SK-N-MC (cell line): Measurements from ENCODE around the gene TMEM121.
"Not testable (repeated sequence)": the region's sequence is repeated elsewhere in the genome, so short reads cannot be mapped to it uniquely, and the experiment has no call there.

Experiments
- DNase-seq: peaks from one replicate; pipeline ENCODE4 v3.0.0-alpha.2; 2011; ENCODE audit warnings: low read depth, low spot score
- H3K27ac ChIP-seq: fragments of 200-600 bp; sonication (generic); 2 replicates; pipeline ENCODE4 v1.5.1; 2016; ENCODE audit warnings: mixed run types
- H3K36me3 ChIP-seq: fragments of 200-600 bp; sonication (generic); 2 replicates; pipeline ENCODE4 v1.6.1; 2017; ENCODE audit warnings: antibody characterized with exemption, low read length, mixed read lengths; ENCODE audit not compliant: insufficient read depth
- H3K4me3 ChIP-seq: fragments of 200-600 bp; sonication (generic); 2 replicates; pipeline ENCODE4 v1.5.1; 2016
- H3K9ac ChIP-seq: fragments of 200-600 bp; sonication (generic); 2 replicates; pipeline ENCODE4 v1.8.0; 2017; ENCODE audit warnings: mixed run types, mixed read lengths; ENCODE audit not compliant: insufficient read length
- H3K9me3 ChIP-seq: fragments of 200-600 bp; sonication (generic); 2 replicates; pipeline ENCODE4 v1.6.1; 2017; ENCODE audit warnings: low read depth, mild to moderate bottlenecking, antibody characterized with exemption, low read length, moderate library complexity, mixed read lengths
- EZH2 ChIP-seq: fragments of 200-600 bp; sonication (generic); IDR thresholded peaks from one replicate; pipeline ENCODE4 v1.6.1; 2017; ENCODE audit warnings: antibody characterized with exemption
- FOXP2 ChIP-seq: optimal IDR thresholded peaks from 2 replicates; pipeline ENCODE3; 2011; ENCODE audit warnings: mild to moderate bottlenecking, moderate library complexity; ENCODE audit not compliant: insufficient read depth; ENCODE audit errors: extremely low read length, control extremely low read depth
- POLR2AphosphoS5 ChIP-seq: IDR thresholded peaks from 2 replicates; pipeline ENCODE4 v1.6.1; 2012; ENCODE audit warnings: mild to moderate bottlenecking, low read depth, low read length, borderline replicate concordance

TMEM121 gene

GRCh38 chr14:105577314-105577861, 51.0 kb downstream of the TMEM121 start:
- Histone ChIP-seq H3K9ac (no peak overlapping the region), H3K36me3 (no peaks in the 10 kb centered on the region), H3K9me3 (no peaks in the 10 kb centered on the region), H3K27ac (no peak overlapping the region), H3K4me3 (no peak overlapping the region)
- TF ChIP-seq FOXP2 (no peak), POLR2AphosphoS5 (no peak), EZH2 (no peak)
- DNase-seq: no peak

GRCh38 chr14:105578070-105578469, 51.7 kb downstream of the TMEM121 start:
- Histone ChIP-seq H3K4me3 (no peak overlapping the region), H3K9me3 (no peaks in the 10 kb centered on the region), H3K36me3 (no peaks in the 10 kb centered on the region), H3K9ac (no peak overlapping the region), H3K27ac (no peak overlapping the region)
- TF ChIP-seq FOXP2 (no peak), EZH2 (no peak), POLR2AphosphoS5 (no peak)
- DNase-seq: no peak

- H3K4me3 ChIP-seq, H3K9me3 ChIP-seq, DNase-seq, H3K27ac ChIP-seq, H3K36me3 ChIP-seq, H3K9ac ChIP-seq: not testable (repeated sequence)
Measured at GRCh38 chr14:105579221-105579620, 52.8 kb downstream of the TMEM121 start.
